Smooth muscle cell (in vitro differentiated cells): ENCODE data around the gene IREB2. TPM values are rescaled to one million over a fixed set of nuclear protein-coding genes. Genes with fewer than 3 reads are reported as not detected.

Experiments used
- DNase-seq: peaks from one replicate; lab custom pipeline; 2025; ENCODE audit not compliant: unreplicated experiment; lab: John Stamatoyannopoulos, UW
- H2AFZ ChIP-seq: fragments of 200-600 bp; sonication (generic); 2 replicates; pipeline ENCODE4 v1.6.0; 2016; ENCODE audit warnings: antibody characterized with exemption, low read depth, mild to moderate bottlenecking
- H3F3A ChIP-seq: fragments of 200-600 bp; sonication (generic); 2 replicates; pipeline ENCODE4 v1.6.0; 2017; ENCODE audit warnings: antibody characterized with exemption, low read depth
- H3K27ac ChIP-seq: fragments of 200-600 bp; sonication (generic); 2 replicates; pipeline ENCODE4 v1.5.1; 2016; ENCODE audit warnings: low read depth, mild to moderate bottlenecking
- H3K27me3 ChIP-seq: fragments of 200-600 bp; sonication (generic); 2 replicates; pipeline ENCODE4 v1.6.1; 2016; ENCODE audit warnings: low read depth, mild to moderate bottlenecking
- H3K36me3 ChIP-seq: fragments of 200-600 bp; sonication (generic); 2 replicates; pipeline ENCODE4 v1.5.1; 2016; ENCODE audit warnings: low read depth
- H3K4me1 ChIP-seq: fragments of 200-600 bp; sonication (generic); 2 replicates; pipeline ENCODE4 v1.5.1; 2016; ENCODE audit warnings: low read depth
- H3K4me2 ChIP-seq: fragments of 200-600 bp; sonication (generic); 2 replicates; pipeline ENCODE4 v1.6.0; 2016; ENCODE audit warnings: mild to moderate bottlenecking
- H3K4me3 ChIP-seq: fragments of 200-600 bp; sonication (generic); 2 replicates; pipeline ENCODE4 v1.5.1; 2016; ENCODE audit warnings: mild to moderate bottlenecking
- H3K79me2 ChIP-seq: fragments of 200-600 bp; sonication (generic); 2 replicates; pipeline ENCODE4 v1.6.0; 2016; ENCODE audit warnings: low read depth, mild to moderate bottlenecking
- H3K9ac ChIP-seq: fragments of 200-600 bp; sonication (generic); 2 replicates; pipeline ENCODE4 v1.6.0; 2016; ENCODE audit warnings: low read depth
- H3K9me3 ChIP-seq: fragments of 200-600 bp; sonication (generic); replicated peaks from 2 replicates; pipeline ENCODE4 v1.5.1; 2016; ENCODE audit warnings: low read depth
- H4K20me1 ChIP-seq: fragments of 200-600 bp; sonication (generic); 2 replicates; pipeline ENCODE4 v1.6.0; 2016; ENCODE audit warnings: low read depth
- WGBS: methylation state at CpG from one replicate; pipeline ENCODE4 v1.1.7; 2016; ENCODE audit warnings: low lambda C conversion rate; 5-methylcytosine and 5-hydroxymethylcytosine counted together
- polyA plus RNA-seq: library from polyadenylated mRNA; unstranded; fragments of >200 nt; fragmentation: Nextera tagmentation; extraction: Ambion mirVana; gene quantifications from 2 replicates; pipeline ENCODE4 v1.2.1, GENCODE V29; 2016
- total RNA-seq: library from RNA; depleted of rRNA; stranded (reverse); fragments of >200 nt; gene quantifications from 2 replicates; pipeline ENCODE4 v1.2.3, GENCODE V29; 2014
- TF ChIP-seq, protein P1 (sequence below): fragments of 200-600 bp; sonication (generic); IDR thresholded peaks from 2 replicates; pipeline ENCODE4 v1.5.1; 2017; ENCODE audit warnings: borderline replicate concordance, mild to moderate bottlenecking, antibody characterized with exemption; ENCODE audit not compliant: insufficient read depth, poor library complexity, severe bottlenecking

IREB2 gene
- total and polyA plus RNA-seq, 2 experiments from 2014 or later, result 14.1 to 34.3 TPM

- TF ChIP-seq, protein P1, sequence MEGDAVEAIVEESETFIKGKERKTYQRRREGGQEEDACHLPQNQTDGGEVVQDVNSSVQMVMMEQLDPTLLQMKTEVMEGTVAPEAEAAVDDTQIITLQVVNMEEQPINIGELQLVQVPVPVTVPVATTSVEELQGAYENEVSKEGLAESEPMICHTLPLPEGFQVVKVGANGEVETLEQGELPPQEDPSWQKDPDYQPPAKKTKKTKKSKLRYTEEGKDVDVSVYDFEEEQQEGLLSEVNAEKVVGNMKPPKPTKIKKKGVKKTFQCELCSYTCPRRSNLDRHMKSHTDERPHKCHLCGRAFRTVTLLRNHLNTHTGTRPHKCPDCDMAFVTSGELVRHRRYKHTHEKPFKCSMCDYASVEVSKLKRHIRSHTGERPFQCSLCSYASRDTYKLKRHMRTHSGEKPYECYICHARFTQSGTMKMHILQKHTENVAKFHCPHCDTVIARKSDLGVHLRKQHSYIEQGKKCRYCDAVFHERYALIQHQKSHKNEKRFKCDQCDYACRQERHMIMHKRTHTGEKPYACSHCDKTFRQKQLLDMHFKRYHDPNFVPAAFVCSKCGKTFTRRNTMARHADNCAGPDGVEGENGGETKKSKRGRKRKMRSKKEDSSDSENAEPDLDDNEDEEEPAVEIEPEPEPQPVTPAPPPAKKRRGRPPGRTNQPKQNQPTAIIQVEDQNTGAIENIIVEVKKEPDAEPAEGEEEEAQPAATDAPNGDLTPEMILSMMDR, result peak; percentile 95
- H4K20me1 ChIP-seq, result no peaks in the 10 kb centered on the region
- no peaks in the 10 kb centered on the region for H3K9me3 ChIP-seq
- no peak overlapping the region for H3K9ac ChIP-seq
- H3K79me2 ChIP-seq, result no peaks in the 10 kb centered on the region
- H3K4me3 ChIP-seq, result no peak overlapping the region
- WGBS, result 57% methylated on average over 12 of the region's 12 CpGs
- H3K27ac ChIP-seq, result no peak overlapping the region
- no peaks in the 10 kb centered on the region for H3K36me3 ChIP-seq
- H2AFZ ChIP-seq, result no peak overlapping the region
- no peaks in the 10 kb centered on the region for H3F3A ChIP-seq
- no peak for DNase-seq
- no peaks in the 10 kb centered on the region for H3K4me1 ChIP-seq
- peaks cover 11% of the 10 kb centered on the region for H3K27me3 ChIP-seq
- no peak overlapping the region for H3K4me2 ChIP-seq
Observed at GRCh38 chr15:78422571-78423340, 15.3 kb upstream of the IREB2 start.

DNA sequence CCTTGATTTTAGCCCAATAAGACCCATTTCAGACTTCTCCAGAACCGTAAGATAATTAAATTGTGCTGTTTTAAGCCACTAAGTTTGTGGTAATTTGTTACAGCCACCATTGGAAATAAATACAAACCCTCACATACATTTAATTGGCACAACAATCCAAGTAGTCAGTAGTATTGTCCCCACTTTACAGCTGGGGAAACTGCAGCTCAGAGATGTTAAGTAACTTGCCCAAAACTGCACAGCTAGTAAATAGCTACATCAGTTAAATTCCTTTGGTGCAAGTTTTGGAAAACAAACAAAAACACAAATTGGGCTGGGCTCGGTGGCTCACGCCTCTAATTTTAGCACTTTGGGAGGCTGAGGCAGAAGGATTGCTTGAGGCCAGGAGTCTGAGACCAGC is 13.3 kb upstream of the IREB2 start:
- DNase-seq, result no peak
- 83% methylated on average over 3 of the region's 3 CpGs for WGBS
- Histone ChIP-seq H3K4me1 (no peaks in the 10 kb centered on the region), H3K4me3 (no peak overlapping the region), H3K79me2 (no peaks in the 10 kb centered on the region), H3K36me3 (no peaks in the 10 kb centered on the region), H2AFZ (no peak overlapping the region), H3F3A (no peaks in the 10 kb centered on the region), H4K20me1 (no peaks in the 10 kb centered on the region), H3K9ac (no peak overlapping the region), H3K4me2 (no peak overlapping the region), H3K27ac (no peak overlapping the region), H3K9me3 (no peaks in the 10 kb centered on the region), H3K27me3 (peaks cover 11% of the 10 kb centered on the region)
- TF ChIP-seq, protein P1, result no peak

GRCh38 chr15:78425643-78426042 is 12.4 kb upstream of the IREB2 start:
- Histone ChIP-seq H3K9ac (no peak overlapping the region), H3F3A (no peaks in the 10 kb centered on the region), H3K9me3 (no peaks in the 10 kb centered on the region), H2AFZ (no peak overlapping the region), H3K36me3 (no peaks in the 10 kb centered on the region), H3K27me3 (peaks cover 11% of the 10 kb centered on the region), H3K27ac (no peak overlapping the region), H4K20me1 (no peaks in the 10 kb centered on the region), H3K4me2 (no peak overlapping the region), H3K4me3 (no peak overlapping the region), H3K4me1 (no peaks in the 10 kb centered on the region), H3K79me2 (no peaks in the 10 kb centered on the region)
- TF ChIP-seq, protein P1, result no peak
- DNase-seq, result no peak
- 85% methylated on average over 1 of the region's 1 CpG for WGBS

DNA sequence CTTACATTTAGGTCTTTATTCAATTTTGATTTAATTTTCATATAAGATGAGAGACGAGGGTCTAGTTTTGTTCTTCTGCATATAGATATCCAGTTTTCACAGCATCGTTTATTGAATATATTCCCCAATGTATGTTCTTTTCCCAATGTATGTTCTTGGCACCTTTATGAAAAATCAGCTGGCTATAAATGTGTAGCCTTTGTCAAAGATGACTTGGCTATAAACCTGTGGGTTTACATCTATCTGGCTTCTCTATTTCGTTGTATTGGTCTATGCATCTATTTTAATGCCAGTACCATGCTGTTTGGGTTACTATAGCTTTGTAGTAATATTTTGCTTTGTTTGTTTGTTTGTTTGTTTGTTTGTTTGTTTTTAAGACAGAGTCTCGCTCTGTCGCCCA is 11.7 kb upstream of the IREB2 start:
- Histone ChIP-seq H3K27me3 (peaks cover 11% of the 10 kb centered on the region), H3K36me3 (no peaks in the 10 kb centered on the region), H3K9ac (no peak overlapping the region), H3K9me3 (no peaks in the 10 kb centered on the region), H3K4me1 (no peaks in the 10 kb centered on the region), H3F3A (no peaks in the 10 kb centered on the region), H3K4me2 (no peak overlapping the region), H4K20me1 (no peaks in the 10 kb centered on the region), H3K4me3 (no peak overlapping the region), H2AFZ (no peak overlapping the region), H3K27ac (no peak overlapping the region), H3K79me2 (no peaks in the 10 kb centered on the region)
- no peak for DNase-seq
- WGBS, result 89% methylated on average over 5 of the region's 5 CpGs
- TF ChIP-seq, protein P1, result no peak
